Fibroblast of villous mesenchyme (primary cell): ENCODE results near the gene NFAM1. TPM values are rescaled to one million over a fixed set of nuclear protein-coding genes. Genes with fewer than 3 reads are reported as not detected.

Source experiments
- DNase-seq: peaks from one replicate; pipeline ENCODE4 v3.0.0-alpha.2; 2010; ENCODE audit warnings: low read depth
- H3K4me3 ChIP-seq: 2 replicates; pipeline ENCODE4 v1.5.1; 2011; ENCODE audit warnings: low read depth, mild to moderate bottlenecking, low read length
- CTCF ChIP-seq: IDR thresholded peaks from 2 replicates; pipeline ENCODE4 v1.5.1; 2012; ENCODE audit warnings: low read depth, mild to moderate bottlenecking, low read length; ENCODE audit not compliant: insufficient read depth
- total RNA-seq: library from RNA; depleted of rRNA; stranded (reverse); fragments of >200 nt; gene quantifications from 2 replicates; pipeline ENCODE4 v1.2.3, GENCODE V29; 2012

The NFAM1 gene
- total RNA-seq, 1 donor: not detected

DNA sequence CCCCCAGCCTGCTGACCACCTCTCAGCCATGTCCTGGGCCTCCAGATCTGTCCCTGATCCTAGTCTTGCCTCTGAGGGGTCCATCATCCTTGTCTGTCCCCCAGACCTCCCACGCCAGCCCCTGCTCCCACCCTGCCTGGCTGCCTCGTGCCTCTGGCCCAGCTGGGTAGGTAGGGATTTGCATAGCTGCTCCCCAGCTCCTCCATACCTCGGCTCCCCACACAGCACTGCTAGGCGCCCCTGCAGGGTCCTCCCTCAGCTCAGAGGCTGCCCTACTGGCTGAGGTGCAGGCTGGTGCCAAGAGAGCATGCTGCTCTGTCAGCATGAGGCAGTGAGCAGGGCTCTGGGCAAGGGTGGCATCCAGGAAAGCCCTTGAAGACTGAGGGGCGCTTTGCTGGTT, 47.7 kb downstream of the NFAM1 start:
- DNase-seq: no peak
- TF ChIP-seq CTCF: no peak
- no peak overlapping the region for H3K4me3 ChIP-seq

DNA sequence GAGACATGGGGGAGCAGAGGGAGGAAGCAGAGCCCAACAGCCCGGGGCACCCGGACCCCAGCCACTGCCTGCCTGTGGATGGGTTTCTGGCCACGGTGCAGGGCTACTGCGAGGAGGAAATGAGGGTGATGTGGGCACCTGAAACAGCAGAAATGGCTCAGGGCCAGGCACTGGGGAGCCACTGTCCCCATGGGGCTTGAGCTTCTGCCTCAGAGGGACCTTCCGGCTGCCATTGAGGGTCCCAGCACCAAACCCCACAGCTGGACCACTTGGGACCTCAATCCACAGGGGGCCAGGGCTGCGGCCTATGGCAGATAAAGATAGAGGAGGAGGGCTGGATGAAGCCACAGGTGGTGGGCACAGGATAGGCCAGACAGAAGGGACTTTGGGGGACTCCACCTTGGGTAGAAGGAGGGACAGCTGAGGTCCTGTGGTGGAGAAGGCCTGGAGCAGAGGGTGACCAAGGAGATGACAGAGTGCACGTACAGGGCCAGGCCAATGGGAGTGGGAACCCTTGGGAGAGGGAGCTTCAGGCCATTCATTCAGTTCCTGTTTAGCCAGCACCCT, 48.3 kb downstream of the NFAM1 start:
- no peak overlapping the region for H3K4me3 ChIP-seq
- no peak for TF ChIP-seq CTCF
- no peak for DNase-seq

DNA sequence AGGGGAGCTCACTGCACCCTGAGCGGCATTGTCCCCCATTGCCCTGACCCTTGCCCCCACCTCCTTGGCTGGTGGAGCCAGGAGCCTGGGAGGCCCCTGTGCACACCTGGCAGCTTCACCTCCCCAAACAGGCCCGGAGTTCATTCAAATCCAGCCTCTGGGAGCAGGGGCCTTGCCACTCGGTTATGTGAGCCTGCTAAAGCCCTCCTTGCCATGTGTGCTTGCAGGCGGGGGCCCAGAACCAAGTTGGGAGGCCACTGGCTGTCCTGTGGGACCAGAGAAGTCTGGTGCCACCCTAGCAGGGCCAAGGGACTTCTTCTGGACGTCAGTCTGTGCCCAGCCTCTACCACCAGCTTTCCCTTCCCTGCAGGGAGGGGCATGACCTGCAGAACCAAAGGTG, 48.9 kb downstream of the NFAM1 start:
- H3K4me3 ChIP-seq: no peak overlapping the region
- no peak for TF ChIP-seq CTCF

DNA sequence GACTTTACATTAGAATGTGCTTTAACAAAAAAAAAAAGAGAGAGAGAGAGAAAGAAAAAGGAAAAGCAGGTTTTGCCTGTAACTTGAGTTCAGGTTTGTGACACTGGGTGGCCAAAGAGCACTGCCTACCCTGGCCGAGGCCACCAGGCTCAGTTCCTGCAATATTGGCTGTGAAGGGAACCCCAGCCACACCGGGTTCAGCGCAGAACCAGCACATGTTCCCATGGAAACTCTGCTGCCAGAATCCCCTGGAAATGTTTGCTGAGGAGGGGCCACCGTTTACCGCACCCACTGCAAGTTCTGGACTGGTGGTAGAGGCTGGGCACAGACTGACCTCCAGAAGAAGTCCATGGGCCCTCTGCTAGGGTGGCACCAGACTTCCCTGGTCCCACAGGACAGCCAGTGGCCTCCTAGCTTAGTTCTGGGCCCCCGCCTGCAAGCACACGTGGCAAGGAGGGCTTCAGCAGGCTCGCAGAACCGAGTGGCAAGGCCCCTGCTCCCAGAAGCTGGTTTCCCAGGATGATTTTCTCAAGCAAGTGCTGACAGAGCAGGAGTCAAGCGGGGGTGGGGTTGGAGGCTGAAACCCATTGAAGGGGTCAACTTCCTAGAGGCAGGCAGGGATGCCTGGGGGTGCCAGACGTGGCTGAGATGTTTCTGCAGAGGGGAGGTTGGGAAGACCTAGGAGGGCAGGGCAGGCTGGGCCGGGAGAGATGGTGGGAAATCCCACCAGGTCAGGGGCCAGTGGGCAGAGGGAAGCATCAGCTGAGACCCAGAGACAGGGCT, 51.2 kb downstream of the NFAM1 start:
- no peak overlapping the region for H3K4me3 ChIP-seq
- no peak for DNase-seq
- TF ChIP-seq CTCF: no peak

More for the DNA sequence above, 48.9 kb downstream of the NFAM1 start:
- no peak for DNase-seq

DNA sequence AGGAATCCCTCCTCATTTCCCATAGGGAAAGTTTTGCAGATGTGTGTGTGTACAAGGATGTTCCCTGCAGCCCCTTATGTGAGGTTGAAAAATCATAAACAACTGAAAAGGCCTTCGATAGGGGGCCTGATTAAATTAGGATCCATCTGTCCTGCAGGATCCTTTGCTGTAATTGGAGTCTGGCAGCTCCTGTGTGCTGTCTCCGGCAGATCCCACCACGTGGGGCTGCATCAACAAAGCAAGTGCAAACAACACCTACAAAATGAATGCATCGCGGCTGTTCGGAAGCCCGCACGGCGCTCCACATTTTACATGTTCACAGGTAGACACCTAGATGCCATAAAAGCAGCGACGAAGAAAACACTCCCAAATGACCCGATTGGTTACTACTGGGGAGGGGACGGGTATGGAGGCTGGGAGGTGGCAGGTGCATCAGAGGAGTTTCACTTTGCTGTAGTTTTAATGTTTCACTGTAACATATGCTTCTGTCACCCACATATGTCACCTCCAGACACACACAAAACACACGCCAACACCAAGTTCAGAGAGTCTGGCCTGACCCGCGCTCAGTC, 52.2 kb downstream of the NFAM1 start:
- DNase-seq: no peak
- H3K4me3 ChIP-seq: no peak overlapping the region
- no peak for TF ChIP-seq CTCF

GRCh38 chr22:42376711-42377554, 55.3 kb downstream of the NFAM1 start:
- TF ChIP-seq CTCF: no peak
- DNase-seq: peak; percentile 72
- H3K4me3 ChIP-seq: no peak overlapping the region
